Hematopoietic multipotent progenitor cell treated with erythropoietin and hydrocortisone succinate and interleukin-3 and kit ligand, for 4 days (in vitro differentiated cells): ENCODE measurements around the gene PLXNA2.

Source experiments
- DNase-seq: peaks from one replicate; pipeline ENCODE4 v3.0.0-alpha.2; 2015

PLXNA2 gene

GRCh38 chr1:208008534-208008933 lies 235.7 kb downstream of the PLXNA2 start:
- no peak for DNase-seq

DNA sequence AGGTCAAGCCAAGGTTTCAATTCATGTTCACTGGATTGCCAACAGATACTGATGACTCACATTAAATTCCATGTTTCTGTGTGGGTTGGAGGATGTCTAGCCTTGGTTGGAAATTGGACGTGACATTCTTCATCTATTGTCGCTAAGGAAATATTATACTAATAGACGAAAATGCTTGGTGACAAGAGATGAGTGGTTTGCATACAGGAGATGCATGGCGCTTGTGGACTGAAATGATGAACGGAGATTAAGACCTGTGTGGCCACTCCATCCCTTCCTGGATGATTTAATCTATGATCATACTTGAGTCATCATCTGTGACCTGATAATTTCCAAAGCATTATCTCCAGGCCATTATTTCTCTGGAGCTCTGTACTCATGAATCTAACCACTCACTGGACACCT lies 236.2 kb downstream of the PLXNA2 start:
- DNase-seq, result no peak

DNA sequence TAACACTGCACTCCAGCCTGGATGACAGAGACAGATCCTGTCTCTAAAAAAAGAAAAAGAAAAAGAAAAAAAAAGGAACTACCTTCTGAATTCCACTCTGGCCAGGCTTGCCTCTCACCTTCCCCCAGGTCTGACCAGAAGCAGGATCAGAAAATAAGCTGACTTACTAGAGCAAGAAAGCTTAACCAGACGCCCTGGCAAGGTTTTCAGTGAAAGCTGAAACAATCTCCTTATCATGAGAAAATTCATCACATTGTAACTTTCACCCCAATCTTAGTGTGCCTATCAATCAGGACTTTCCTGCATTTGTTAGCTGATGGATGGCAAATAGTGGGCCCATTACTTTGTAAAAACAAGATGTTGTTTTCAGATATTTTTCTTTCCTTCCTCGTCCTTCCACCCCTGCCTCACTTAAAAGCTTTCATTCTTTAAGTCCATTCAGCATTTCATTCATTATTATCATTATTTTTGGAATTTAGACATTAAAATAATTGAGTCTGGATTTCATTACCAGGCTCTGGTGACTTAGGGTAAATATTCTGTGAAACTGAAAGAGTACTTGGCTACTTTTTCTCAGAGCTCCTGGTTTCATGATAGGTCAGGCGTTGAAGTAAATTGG lies 236.8 kb downstream of the PLXNA2 start:
- DNase-seq, result no peak

DNA sequence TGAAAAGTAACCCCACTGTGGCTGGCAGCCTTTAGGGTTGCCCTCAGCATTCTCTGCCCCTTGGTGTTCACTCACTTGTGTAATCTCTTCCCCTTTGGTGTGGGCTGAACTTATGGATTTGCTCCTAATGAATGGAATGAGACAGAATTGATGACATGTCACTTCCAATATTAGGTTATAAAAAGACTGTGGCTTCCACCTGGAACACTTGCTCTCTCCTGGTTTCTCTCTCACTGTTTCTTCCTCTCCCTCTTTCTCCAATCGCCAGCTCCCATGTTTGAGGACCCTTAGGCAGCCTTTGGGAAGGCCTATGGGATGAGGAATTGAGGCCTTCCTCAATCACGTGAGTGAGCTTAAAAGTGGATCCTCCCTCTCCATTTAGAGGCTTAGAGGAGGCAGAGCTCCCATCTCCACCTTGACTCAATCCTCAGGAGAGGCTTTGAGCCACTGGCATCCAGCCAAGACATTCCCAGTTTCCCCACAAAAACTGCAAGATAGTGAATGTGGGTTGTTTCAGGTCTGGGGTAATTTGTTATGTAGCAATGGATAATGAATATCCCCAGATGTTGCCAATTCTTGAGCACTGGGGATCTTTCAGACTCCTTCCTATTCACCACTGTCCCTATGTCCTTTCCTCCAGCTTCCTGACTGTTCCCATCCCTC lies 237.8 kb downstream of the PLXNA2 start:
- no peak for DNase-seq

GRCh38 chr1:208004851-208005250 lies 239.3 kb downstream of the PLXNA2 start:
- DNase-seq, result no peak

GRCh38 chr1:208003241-208003640 lies 240.9 kb downstream of the PLXNA2 start:
- no peak for DNase-seq

GRCh38 chr1:208002672-208003071 lies 241.5 kb downstream of the PLXNA2 start:
- DNase-seq, result no peak

- no peak for DNase-seq
Observed at GRCh38 chr1:208002078-208002477, 242.1 kb downstream of the PLXNA2 start.

- no peak for DNase-seq
Observed at GRCh38 chr1:208000504-208000903, 243.7 kb downstream of the PLXNA2 start.

GRCh38 chr1:207999972-208000371 lies 244.2 kb downstream of the PLXNA2 start:
- no peak for DNase-seq

DNA sequence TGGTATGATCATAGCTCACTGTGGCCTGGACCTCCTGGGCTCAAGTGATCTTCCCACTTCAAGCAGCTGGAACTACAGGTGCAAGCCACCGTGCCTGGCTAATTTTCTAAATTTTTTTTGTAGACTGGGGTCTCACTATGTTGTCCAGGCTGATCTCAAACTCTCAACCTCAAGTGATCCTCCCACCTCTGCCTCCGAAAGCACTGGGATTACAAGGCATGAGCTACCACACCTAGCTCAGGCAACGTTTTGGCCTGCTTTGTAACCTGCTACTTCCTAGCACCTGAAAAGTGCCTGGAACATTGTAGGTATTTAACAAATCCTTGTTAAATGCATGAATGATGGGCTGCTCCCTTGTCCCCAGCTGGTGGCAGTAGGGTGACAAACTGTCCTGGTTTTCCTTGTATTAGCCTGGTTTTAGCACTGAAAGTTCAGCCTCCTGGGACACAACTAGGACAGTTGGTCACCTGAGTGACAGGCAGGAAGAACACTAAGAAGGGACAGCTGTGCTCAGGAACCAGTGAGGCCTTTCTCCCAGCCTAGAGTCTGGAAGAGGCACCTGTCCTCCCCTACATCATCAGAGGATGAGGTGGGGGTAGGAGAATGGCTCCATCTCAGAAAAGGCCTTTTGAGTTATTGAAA lies 244.8 kb downstream of the PLXNA2 start:
- no peak for DNase-seq

DNA sequence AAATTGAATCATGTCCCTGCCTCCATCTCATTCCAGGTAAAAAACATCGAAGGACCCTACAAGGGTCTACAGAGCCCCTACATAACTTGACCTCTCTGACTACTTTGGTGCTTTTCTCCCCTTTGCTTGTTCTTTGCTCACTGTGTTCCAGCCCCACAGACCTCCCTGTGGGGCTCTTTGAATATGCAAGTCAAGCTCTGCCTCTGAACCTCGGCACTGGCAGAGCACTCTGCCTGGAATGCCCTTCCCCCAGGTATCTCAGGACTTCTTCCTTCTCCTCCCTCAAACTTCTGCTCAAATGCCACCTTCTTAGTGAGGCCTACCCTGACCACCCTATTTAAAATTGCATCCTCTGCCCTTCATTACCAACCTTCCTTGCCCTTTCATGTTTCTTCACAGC lies 245.5 kb downstream of the PLXNA2 start:
- no peak for DNase-seq

GRCh38 chr1:207997486-207998268 lies 246.5 kb downstream of the PLXNA2 start:
- peak; percentile 84 for DNase-seq

GRCh38 chr1:207996636-207997035 lies 247.5 kb downstream of the PLXNA2 start:
- DNase-seq, result peak; percentile 60

GRCh38 chr1:207995576-207995975 lies 248.6 kb downstream of the PLXNA2 start:
- DNase-seq, result no peak

DNA sequence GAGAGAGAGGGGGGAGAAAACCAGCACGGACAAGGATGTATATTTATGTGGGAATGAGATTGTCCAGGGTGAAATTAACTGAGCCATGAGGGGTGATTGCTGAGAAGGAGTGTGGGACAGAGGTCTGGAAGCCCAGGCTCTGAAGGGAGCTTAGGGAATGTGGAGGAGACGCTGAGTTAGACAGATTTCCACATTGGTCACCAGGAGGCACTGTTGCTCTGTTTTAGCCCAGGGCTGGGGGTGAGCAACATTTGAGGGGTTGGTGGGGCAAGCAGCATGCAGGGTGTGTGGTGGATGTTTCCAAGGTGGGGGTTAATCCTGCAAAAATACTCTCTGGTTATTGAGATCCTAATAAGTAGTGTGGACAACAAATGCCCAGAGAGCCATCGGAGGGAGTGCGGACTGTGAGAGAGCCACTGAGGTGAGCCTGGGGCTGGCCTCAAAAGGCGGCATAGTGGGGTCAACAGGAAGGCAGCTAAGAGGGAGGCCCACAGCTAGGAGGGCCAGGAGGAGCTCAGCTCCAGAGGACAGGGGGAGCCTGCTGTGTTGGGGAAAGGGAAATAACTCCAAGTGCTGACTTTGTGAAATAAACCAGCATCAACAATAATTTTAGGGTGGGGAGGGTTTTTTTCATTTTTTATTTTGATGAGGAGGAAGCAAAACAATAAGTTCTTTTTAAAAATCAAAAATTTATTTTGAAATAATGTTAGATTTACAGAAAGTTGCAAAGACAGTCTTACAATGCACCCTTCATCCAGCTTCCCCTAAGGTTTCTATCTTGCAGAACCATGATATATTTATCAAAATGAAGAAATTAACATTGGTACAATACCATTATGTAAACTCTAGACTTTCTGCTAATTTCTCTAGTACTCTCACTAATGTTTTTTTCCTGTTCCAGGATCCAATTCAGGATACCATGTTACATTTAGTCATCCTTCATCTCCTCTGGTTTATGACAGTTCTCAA lies 250.4 kb downstream of the PLXNA2 start:
- peak; percentile 21 for DNase-seq

DNA sequence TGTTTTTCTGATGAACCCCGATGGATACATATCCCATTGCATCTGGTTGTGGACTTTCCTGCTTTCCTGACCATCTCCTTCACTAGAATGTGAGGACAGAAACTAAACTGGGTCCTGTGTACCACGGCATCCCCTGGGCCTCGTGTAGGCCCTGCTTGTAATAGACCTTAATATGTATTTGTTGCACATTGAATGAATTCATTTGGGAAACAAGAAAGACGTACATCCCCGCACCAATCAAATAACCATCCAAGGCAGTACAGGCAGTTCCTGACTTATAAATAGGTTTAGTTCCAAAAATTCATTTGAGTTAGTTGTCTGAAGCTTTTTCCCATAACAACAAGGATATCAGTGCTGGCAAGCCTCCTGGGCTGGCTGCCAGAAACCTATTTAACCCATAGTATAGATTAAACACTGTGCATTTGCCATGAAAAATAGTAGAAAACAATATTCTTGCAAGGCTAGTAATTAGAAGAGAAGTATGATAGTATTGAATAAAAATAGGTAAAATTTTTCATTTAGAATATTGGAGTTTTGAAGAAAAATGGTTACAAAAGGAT lies 251.4 kb downstream of the PLXNA2 start:
- DNase-seq, result peak; percentile 62

DNA sequence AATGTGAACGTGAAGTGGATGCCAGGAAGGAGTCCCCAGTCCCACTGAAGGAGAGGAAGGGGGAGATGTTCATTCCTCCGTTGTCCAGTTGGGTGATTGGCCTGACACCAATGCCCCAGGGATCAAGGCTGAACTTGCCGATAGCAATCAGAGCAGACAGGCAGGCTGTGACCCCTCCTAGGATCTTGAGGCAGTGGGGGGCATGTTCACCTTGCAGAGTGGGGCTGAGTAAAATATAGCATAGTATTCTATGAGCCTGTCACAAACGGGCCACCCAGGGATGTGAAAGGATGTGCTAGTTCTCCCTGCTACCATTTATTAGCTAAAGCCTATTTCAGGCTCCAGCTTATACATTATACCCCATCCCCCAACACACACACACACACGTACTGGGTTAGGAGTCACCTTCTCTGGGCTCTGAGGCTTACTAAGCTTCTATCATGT lies 252.6 kb downstream of the PLXNA2 start:
- no peak for DNase-seq

DNA sequence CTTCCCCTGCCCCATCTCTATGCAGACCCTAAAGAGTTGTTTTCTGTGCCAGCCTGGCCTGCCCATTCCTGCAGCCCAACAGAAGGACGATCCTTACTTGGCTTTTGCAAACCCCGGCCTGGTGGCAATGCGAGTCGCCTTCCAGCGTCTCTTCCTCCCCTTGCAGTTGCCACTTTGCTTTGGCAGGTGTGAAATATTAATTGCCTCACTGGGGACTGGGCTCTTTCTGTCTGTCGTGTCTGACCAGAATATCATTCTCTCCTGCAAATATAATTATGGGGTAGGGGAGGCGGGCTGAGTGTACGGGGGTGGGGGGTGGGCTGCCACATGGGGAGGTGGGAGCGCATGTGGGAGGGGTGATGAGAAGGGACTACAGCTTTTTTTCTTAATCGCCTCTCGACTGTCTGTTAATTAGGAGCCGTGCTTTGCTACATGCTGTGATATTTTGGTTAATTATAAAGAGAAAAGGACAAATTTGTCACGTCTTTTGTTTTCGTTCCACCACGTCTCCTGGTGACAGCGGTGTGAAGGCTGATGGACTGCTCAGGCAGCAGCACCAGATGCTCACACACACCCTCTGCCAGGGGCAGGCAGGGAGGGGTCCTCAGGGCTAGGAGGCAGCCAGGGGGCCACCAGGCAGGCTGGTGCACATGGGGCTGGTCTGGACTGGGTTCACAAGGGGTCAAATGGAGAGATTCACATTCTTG lies 253.2 kb downstream of the PLXNA2 start:
- DNase-seq, result no peak

GRCh38 chr1:207990455-207990854 lies 253.7 kb downstream of the PLXNA2 start:
- DNase-seq, result no peak
